Measurements from ENCODE around the gene MEG3.

- TF ChIP-seq POLR2A (IDR thresholded peaks at IDR 0.05; ENCODE audit: low read length) (no peak), GATA1 (IDR thresholded peaks at IDR 0.05; ENCODE audit: low read depth, low read length) (no peak)
Observed at GRCh38 chr14:100898935-100899883, 73.3 kb downstream of the MEG3 start.
